ENCODE data around the gene UBAP1L.

Gene UBAP1L

DNA sequence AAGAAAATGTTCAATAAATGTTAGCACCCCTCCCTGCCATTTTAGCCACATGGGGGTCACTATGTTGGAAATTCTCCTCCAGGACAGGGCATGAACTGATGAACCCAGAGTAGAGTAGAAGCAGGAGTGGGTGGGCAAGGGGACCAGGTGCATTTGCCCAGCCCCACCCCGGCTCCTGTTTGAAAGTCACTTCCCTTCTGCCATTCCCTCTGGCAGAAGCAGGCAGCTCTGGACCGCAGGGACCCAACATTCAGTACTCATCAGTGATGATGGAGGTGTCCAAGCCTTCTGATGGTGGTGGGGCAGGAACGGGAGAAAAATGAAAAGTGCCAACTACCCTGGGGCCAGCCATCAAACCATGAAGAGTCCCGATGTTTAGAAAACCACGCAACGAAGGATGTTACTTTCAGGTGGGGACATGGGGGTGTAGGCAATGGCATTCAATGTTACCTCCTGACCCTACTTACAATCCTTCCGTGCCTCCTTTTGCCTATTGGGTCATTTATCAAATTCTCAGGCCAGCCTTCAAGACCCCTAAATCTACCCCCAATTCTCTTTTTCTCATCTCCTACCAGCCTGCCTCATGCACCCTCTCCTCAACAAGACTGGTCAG is 17.2 kb downstream of the UBAP1L start:
- Histone ChIP-seq H4K20me1 (ENCODE audit: low read depth, low read length) (no peaks in the 10 kb centered on the region), H3K4me3 (ENCODE audit: insufficient read depth, low read length, poor library complexity, severe bottlenecking) (no peak overlapping the region), H3K36me3 (ENCODE audit: low read length) (no peaks in the 10 kb centered on the region), H3K9me2 (replicated peaks; ENCODE audit: insufficient read depth, low read length) (no peaks in the 10 kb centered on the region), H3K9me3 (ENCODE audit: insufficient read depth, low read length) (no peaks in the 10 kb centered on the region), H3K4me2 (ENCODE audit: low read depth, low read length, poor library complexity, severe bottlenecking) (no peak overlapping the region), H3K79me2 (ENCODE audit: insufficient read depth, low read length) (no peaks in the 10 kb centered on the region), H3K27ac (ENCODE audit: low read depth, low read length) (no peak overlapping the region), H2AFZ (ENCODE audit: low read depth, low read length, severe bottlenecking) (no peak overlapping the region), H3K9ac (ENCODE audit: low read length) (no peak overlapping the region), H3F3A (ENCODE audit: insufficient read depth) (no peaks in the 10 kb centered on the region), H3K27me3 (ENCODE audit: low read length) (no peaks in the 10 kb centered on the region)
- TF ChIP-seq EZH2phosphoT487 (conservative IDR thresholded peaks at IDR 0.05; ENCODE audit: low read length), result no peak
- TF ChIP-seq, protein P1, sequence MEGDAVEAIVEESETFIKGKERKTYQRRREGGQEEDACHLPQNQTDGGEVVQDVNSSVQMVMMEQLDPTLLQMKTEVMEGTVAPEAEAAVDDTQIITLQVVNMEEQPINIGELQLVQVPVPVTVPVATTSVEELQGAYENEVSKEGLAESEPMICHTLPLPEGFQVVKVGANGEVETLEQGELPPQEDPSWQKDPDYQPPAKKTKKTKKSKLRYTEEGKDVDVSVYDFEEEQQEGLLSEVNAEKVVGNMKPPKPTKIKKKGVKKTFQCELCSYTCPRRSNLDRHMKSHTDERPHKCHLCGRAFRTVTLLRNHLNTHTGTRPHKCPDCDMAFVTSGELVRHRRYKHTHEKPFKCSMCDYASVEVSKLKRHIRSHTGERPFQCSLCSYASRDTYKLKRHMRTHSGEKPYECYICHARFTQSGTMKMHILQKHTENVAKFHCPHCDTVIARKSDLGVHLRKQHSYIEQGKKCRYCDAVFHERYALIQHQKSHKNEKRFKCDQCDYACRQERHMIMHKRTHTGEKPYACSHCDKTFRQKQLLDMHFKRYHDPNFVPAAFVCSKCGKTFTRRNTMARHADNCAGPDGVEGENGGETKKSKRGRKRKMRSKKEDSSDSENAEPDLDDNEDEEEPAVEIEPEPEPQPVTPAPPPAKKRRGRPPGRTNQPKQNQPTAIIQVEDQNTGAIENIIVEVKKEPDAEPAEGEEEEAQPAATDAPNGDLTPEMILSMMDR (IDR thresholded peaks at IDR 0.05; ENCODE audit: insufficient read depth, low read length, poor library complexity, severe bottlenecking), result no peak

DNA sequence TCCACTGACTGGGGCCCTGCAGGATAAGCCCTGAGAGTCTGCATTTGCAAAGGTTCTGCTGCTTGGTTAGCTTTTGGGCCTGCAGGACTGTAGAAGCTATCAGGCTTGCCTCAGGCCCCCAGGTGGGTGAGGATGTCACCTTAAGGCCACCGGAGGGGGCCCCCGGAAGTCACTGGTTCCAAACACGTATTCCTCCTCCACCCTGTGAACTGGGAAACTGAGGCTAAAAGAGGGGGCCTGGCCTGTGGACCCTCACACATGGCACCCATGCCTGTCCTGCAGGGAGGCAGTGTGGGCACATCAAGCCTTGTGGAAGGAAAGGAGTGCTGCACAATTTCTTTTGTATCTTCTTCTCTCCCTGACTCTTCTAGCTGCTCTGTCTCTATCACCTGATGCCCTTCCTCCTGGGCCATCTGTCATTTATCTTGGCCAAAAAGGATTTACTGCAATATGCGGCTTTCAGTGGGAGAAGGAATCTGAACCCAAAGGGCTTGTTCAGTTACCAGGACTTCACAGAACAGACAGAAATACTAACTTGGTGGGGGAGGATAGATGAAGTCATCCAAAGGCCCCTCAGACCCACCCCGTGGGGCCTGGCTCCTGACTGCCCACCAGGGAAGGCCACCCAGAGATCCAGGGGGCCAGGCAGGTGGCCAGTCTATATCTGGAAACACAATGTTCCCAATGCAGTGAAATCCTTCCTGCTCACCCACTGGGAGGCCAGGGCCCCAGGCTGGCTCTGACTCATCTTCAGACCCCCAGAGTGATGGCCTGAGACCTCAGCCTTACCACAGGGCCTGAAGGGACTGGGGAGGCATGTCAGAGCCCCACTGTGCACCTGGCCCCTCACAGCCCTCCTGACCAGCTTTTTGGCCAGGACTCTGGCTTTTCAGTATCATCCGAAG is 18.3 kb downstream of the UBAP1L start:
- Histone ChIP-seq H2AFZ (ENCODE audit: low read depth, low read length, severe bottlenecking) (no peak overlapping the region), H3K36me3 (ENCODE audit: low read length) (no peaks in the 10 kb centered on the region), H4K20me1 (ENCODE audit: low read depth, low read length) (no peaks in the 10 kb centered on the region), H3K27ac (ENCODE audit: low read depth, low read length) (no peak overlapping the region), H3K4me2 (ENCODE audit: low read depth, low read length, poor library complexity, severe bottlenecking) (no peak overlapping the region), H3K9ac (ENCODE audit: low read length) (no peak overlapping the region), H3K9me3 (ENCODE audit: insufficient read depth, low read length) (no peaks in the 10 kb centered on the region), H3K27me3 (ENCODE audit: low read length) (no peaks in the 10 kb centered on the region), H3K4me3 (ENCODE audit: insufficient read depth, low read length, poor library complexity, severe bottlenecking) (no peak overlapping the region), H3K9me2 (replicated peaks; ENCODE audit: insufficient read depth, low read length) (no peaks in the 10 kb centered on the region), H3F3A (ENCODE audit: insufficient read depth) (no peaks in the 10 kb centered on the region), H3K79me2 (ENCODE audit: insufficient read depth, low read length) (no peaks in the 10 kb centered on the region)
- TF ChIP-seq, protein P1 (IDR thresholded peaks at IDR 0.05; ENCODE audit: insufficient read depth, low read length, poor library complexity, severe bottlenecking), result no peak
- no peak for TF ChIP-seq EZH2phosphoT487 (conservative IDR thresholded peaks at IDR 0.05; ENCODE audit: low read length)

DNA sequence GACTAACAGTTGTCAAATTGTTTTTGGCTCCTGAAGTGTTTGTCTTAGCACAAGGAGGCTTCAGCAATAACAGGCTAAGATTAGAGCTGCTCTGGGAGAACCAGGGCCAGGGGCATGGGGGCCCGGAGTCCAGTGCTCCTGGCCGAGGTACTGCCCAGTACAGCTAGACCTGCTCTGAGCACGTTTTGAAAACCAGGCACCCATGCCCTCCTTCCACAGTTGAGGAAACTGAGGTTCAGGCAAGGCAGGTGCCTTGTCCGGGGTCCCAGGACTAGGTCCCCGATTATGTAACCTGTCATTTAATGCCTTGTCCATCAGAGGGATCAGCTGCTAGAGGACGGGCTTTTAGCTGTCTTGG is 19.3 kb downstream of the UBAP1L start:
- Histone ChIP-seq H2AFZ (ENCODE audit: low read depth, low read length, severe bottlenecking) (no peak overlapping the region), H4K20me1 (ENCODE audit: low read depth, low read length) (no peaks in the 10 kb centered on the region), H3K27me3 (ENCODE audit: low read length) (no peaks in the 10 kb centered on the region), H3K4me3 (ENCODE audit: insufficient read depth, low read length, poor library complexity, severe bottlenecking) (no peak overlapping the region), H3K9me3 (ENCODE audit: insufficient read depth, low read length) (no peaks in the 10 kb centered on the region), H3K9me2 (replicated peaks; ENCODE audit: insufficient read depth, low read length) (no peaks in the 10 kb centered on the region), H3K36me3 (ENCODE audit: low read length) (no peaks in the 10 kb centered on the region), H3K79me2 (ENCODE audit: insufficient read depth, low read length) (no peaks in the 10 kb centered on the region), H3K9ac (ENCODE audit: low read length) (no peak overlapping the region), H3F3A (ENCODE audit: insufficient read depth) (no peaks in the 10 kb centered on the region), H3K27ac (ENCODE audit: low read depth, low read length) (no peak overlapping the region), H3K4me2 (ENCODE audit: low read depth, low read length, poor library complexity, severe bottlenecking) (no peak overlapping the region)
- no peak for TF ChIP-seq EZH2phosphoT487 (conservative IDR thresholded peaks at IDR 0.05; ENCODE audit: low read length)
- TF ChIP-seq, protein P1 (IDR thresholded peaks at IDR 0.05; ENCODE audit: insufficient read depth, low read length, poor library complexity, severe bottlenecking), result no peak

All from SU-DHL-6 (cell line).